GM10248 (cell line): ENCODE results near the gene CENPE.
"Not testable (repeated sequence)": the region's sequence is repeated elsewhere in the genome, so short reads cannot be mapped to it uniquely, and the experiment has no call there.

Experiments used
- CTCF ChIA-PET: fragments of 300-600 bp; sonication (Branson Sonifier 250); formaldehyde crosslinking; extraction: SDS; loops from one replicate; lab custom pipeline; 2021; ENCODE audit warnings: antibody characterized with exemption; lab: Yijun Ruan, JAX
- POLR2A ChIA-PET: fragments of 350-650 bp; sonication (Branson Sonifier 250); formaldehyde crosslinking; extraction: SDS; loops from one replicate; lab custom pipeline; 2020; ENCODE audit warnings: antibody characterized with exemption; lab: Yijun Ruan, JAX
- DNase-seq: peaks from one replicate; pipeline ENCODE4 v3.0.0; 2012; ENCODE audit errors: extremely low spot score
- CTCF ChIP-seq: IDR thresholded peaks from 2 replicates; pipeline ENCODE4 v1.5.1; 2012; ENCODE audit warnings: mild to moderate bottlenecking, low read depth; ENCODE audit errors: extremely low read depth, missing control alignments, control extremely low read depth

The CENPE gene

GRCh38 chr4:103198111-103198765, at the start of gene CENPE:
TSS of gene CENPE (minus strand) at chr4:103198343. CDS start at chr4:103198319, 24 bp downstream.
- no peak for TF ChIP-seq CTCF
- peak; percentile 86 for DNase-seq
- ChIA-PET CTCF (interaction anchor here (0.8 kb wide), 1 partner anchor 736 kb away, joined by 3 read pairs; no protein-coding TSS in a partner anchor), POLR2A (no interaction called here)

GRCh38 chr4:103244251-103244650, 46.1 kb upstream of the CENPE start:
- no peak for DNase-seq
- no peak for TF ChIP-seq CTCF
- ChIA-PET POLR2A (no interaction called here), CTCF (no interaction called here)

GRCh38 chr4:103230938-103231337, 32.8 kb upstream of the CENPE start:
- POLR2A ChIA-PET, CTCF ChIA-PET, DNase-seq: not testable (repeated sequence)

- CTCF ChIA-PET, DNase-seq, POLR2A ChIA-PET: not testable (repeated sequence)
Observed at GRCh38 chr4:103223556-103223955, 25.4 kb upstream of the CENPE start.

GRCh38 chr4:103207673-103208072, 9.5 kb upstream of the CENPE start:
- TF ChIP-seq CTCF, result no peak
- CTCF ChIA-PET, result interaction anchor here (1.6 kb wide), 1 partner anchor 727 kb away, joined by 3 read pairs; no protein-coding TSS in a partner anchor
- POLR2A ChIA-PET, result no interaction called here
- no peak for DNase-seq

- TF ChIP-seq CTCF, result peak; percentile 10
- ChIA-PET POLR2A (no interaction called here), CTCF (no interaction called here)
- no peak for DNase-seq
Observed at GRCh38 chr4:103204111-103204510, 6.0 kb upstream of the CENPE start.

- ChIA-PET CTCF (interaction anchor here (1.1 to 1.3 kb wide), 3 partner anchors 10 to 16 kb away, joined by 3 to 4 read pairs (median 4); no protein-coding TSS in a partner anchor), POLR2A (no interaction called here)
- TF ChIP-seq CTCF, result no peak
- no peak for DNase-seq
Observed at GRCh38 chr4:103201724-103202123, 3.6 kb upstream of the CENPE start.
